ENCODE measurements around the gene NDRG3. TPM values are rescaled to one million over a fixed set of nuclear protein-coding genes. Genes with fewer than 3 reads are reported as not detected.

The NDRG3 gene
- total RNA-seq, 1 experiment from 2014 or later = 30.1 TPM

DNA sequence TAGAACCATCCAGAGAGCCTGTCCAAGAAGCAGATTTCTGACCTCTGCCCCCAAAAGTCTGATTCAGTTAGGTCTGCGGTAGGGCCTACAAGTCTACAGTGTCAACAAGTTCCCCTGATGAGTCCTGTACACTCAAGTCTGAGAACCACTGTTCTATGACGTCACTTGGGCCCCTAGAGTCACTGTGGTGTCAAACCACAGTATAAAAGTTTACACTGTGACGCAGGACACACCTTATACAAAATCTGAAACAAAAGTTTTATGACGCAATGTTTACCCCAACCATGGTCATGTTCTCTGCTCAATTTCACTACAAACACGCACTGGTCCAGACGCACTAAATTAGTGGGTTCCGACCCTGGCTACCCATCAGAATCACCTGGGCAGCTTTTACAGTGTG is 117.8 kb downstream of the NDRG3 start:
- no peak overlapping the region for H3K4me3 ChIP-seq (ENCODE audit: low read length)
- H3K27me3 ChIP-seq (ENCODE audit: low read length) = no peaks in the 10 kb centered on the region
- H3K27ac ChIP-seq (ENCODE audit: low read length) = no peak overlapping the region
- H3K36me3 ChIP-seq (ENCODE audit: low read depth, low read length) = no peaks in the 10 kb centered on the region
- H2AFZ ChIP-seq (ENCODE audit: low read length) = no peak overlapping the region
- CTCF ChIA-PET = no interaction called here
- TF ChIP-seq EZH2 (IDR thresholded peaks at IDR 0.05; ENCODE audit: low read length, unreplicated experiment) (no peak), EZH2phosphoT487 (IDR thresholded peaks at IDR 0.05; ENCODE audit: borderline replicate concordance, low read length) (no peak)
- TF ChIP-seq, protein P1, sequence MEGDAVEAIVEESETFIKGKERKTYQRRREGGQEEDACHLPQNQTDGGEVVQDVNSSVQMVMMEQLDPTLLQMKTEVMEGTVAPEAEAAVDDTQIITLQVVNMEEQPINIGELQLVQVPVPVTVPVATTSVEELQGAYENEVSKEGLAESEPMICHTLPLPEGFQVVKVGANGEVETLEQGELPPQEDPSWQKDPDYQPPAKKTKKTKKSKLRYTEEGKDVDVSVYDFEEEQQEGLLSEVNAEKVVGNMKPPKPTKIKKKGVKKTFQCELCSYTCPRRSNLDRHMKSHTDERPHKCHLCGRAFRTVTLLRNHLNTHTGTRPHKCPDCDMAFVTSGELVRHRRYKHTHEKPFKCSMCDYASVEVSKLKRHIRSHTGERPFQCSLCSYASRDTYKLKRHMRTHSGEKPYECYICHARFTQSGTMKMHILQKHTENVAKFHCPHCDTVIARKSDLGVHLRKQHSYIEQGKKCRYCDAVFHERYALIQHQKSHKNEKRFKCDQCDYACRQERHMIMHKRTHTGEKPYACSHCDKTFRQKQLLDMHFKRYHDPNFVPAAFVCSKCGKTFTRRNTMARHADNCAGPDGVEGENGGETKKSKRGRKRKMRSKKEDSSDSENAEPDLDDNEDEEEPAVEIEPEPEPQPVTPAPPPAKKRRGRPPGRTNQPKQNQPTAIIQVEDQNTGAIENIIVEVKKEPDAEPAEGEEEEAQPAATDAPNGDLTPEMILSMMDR (conservative IDR thresholded peaks at IDR 0.05; ENCODE audit: low read depth, low read length) = no peak
- no peaks in the 10 kb centered on the region for H3K9me2 ChIP-seq (replicated peaks; ENCODE audit: low read length)
- H3K9ac ChIP-seq (ENCODE audit: low read length) = no peak overlapping the region
- no peaks in the 10 kb centered on the region for H4K20me1 ChIP-seq (ENCODE audit: low read length)
- no peak overlapping the region for H3K4me2 ChIP-seq (ENCODE audit: low read length)
- H3K9me3 ChIP-seq (ENCODE audit: low read length) = no peaks in the 10 kb centered on the region
- DNase-seq = no peak
- H3K4me1 ChIP-seq (ENCODE audit: insufficient read depth, low read length) = no peaks in the 10 kb centered on the region
- H3F3A ChIP-seq (ENCODE audit: low read length, unreplicated experiment) = no peaks in the 10 kb centered on the region
- H3K79me2 ChIP-seq (ENCODE audit: low read length) = no peaks in the 10 kb centered on the region
- intact Hi-C loops (cut with micrococcal nuclease) = no loop called here
- ATAC-seq = no peak
- BruUV-seq (replicated peaks) = no TSS peak
- POLR2A ChIA-PET (ENCODE audit: unreplicated experiment) = no interaction called here

- POLR2A ChIA-PET (ENCODE audit: unreplicated experiment) = no interaction called here
These were observed 121.0 kb downstream of the NDRG3 start for GRCh38 chr20:36624944-36625324.

More at GRCh38 chr20:36624944-36625324, 121.0 kb downstream of the NDRG3 start:
- Histone ChIP-seq H3K79me2 (ENCODE audit: low read length) (no peaks in the 10 kb centered on the region), H3K36me3 (ENCODE audit: low read depth, low read length) (no peaks in the 10 kb centered on the region), H3K27me3 (ENCODE audit: low read length) (no peaks in the 10 kb centered on the region), H3K4me2 (ENCODE audit: low read length) (no peak overlapping the region), H3F3A (ENCODE audit: low read length, unreplicated experiment) (no peaks in the 10 kb centered on the region), H3K4me1 (ENCODE audit: insufficient read depth, low read length) (no peaks in the 10 kb centered on the region), H3K9me2 (replicated peaks; ENCODE audit: low read length) (no peaks in the 10 kb centered on the region), H4K20me1 (ENCODE audit: low read length) (no peaks in the 10 kb centered on the region), H3K9ac (ENCODE audit: low read length) (no peak overlapping the region), H2AFZ (ENCODE audit: low read length) (no peak overlapping the region), H3K9me3 (ENCODE audit: low read length) (no peaks in the 10 kb centered on the region), H3K4me3 (ENCODE audit: low read length) (no peak overlapping the region), H3K27ac (ENCODE audit: low read length) (no peak overlapping the region)
- no peak for ATAC-seq
- no TSS peak for BruUV-seq (replicated peaks)
- DNase-seq = no peak
- TF ChIP-seq, protein P1 (conservative IDR thresholded peaks at IDR 0.05; ENCODE audit: low read depth, low read length) = no peak
- TF ChIP-seq EZH2phosphoT487 (IDR thresholded peaks at IDR 0.05; ENCODE audit: borderline replicate concordance, low read length) (no peak), EZH2 (IDR thresholded peaks at IDR 0.05; ENCODE audit: low read length, unreplicated experiment) (no peak)
- intact Hi-C loops (cut with micrococcal nuclease) = no loop called here
- CTCF ChIA-PET = interaction anchor here (0.7 kb wide), 1 partner anchor 111 kb away, joined by 7 read pairs; no protein-coding TSS in a partner anchor

Measured in PC-3 (cell line).